Measurements from ENCODE around the gene APC. TPM values are rescaled to one million over a fixed set of nuclear protein-coding genes. Genes with fewer than 3 reads are reported as not detected.
A peak's percentile ranks its signal among the peaks of the same experiment; 100 is the strongest.
"Not testable (repeated sequence)": the region's sequence is repeated elsewhere in the genome, so short reads cannot be mapped to it uniquely, and the experiment has no call there.

APC gene
- total RNA-seq, 2 experiments from 2014 or later: 22.9 to 26.2 TPM

GRCh38 chr5:112703866-112704820 lies 33.5 kb upstream of the APC start:
- CTCF ChIA-PET: interaction anchor here (1.4 kb wide), 1 partner anchor 53 kb away, joined by 3 read pairs; no protein-coding TSS in a partner anchor
- Mint-ChIP-seq H3K9me3 (ENCODE audit: low read depth) (no peaks in the 10 kb centered on the region), H3K27ac (no peak overlapping the region), H3K4me3 (no peak overlapping the region), H3K27me3 (peaks cover 11% of the 10 kb centered on the region), H3K4me1 (peaks cover 19% of the 10 kb centered on the region), H3K36me3 (no peaks in the 10 kb centered on the region)
- ATAC-seq (no peak), DNase-seq (no peak)

GRCh38 chr5:112706446-112707016 lies 31.2 kb upstream of the APC start:
- Mint-ChIP-seq H3K4me3 (peak overlapping the region; percentile 95), H3K27me3 (no peaks in the 10 kb centered on the region), H3K4me1 (peaks cover 31% of the 10 kb centered on the region), H3K27ac (peak overlapping the region; percentile 87), H3K36me3 (peaks cover 4% of the 10 kb centered on the region), H3K9me3 (ENCODE audit: low read depth) (no peaks in the 10 kb centered on the region)
- no peak for ATAC-seq
- CTCF ChIA-PET: interaction anchor here (1.2 to 3.5 kb wide), 2 partner anchors 51 to 142 kb away, joined by 4 to 15 read pairs; no protein-coding TSS in a partner anchor
- no peak for DNase-seq

DNA sequence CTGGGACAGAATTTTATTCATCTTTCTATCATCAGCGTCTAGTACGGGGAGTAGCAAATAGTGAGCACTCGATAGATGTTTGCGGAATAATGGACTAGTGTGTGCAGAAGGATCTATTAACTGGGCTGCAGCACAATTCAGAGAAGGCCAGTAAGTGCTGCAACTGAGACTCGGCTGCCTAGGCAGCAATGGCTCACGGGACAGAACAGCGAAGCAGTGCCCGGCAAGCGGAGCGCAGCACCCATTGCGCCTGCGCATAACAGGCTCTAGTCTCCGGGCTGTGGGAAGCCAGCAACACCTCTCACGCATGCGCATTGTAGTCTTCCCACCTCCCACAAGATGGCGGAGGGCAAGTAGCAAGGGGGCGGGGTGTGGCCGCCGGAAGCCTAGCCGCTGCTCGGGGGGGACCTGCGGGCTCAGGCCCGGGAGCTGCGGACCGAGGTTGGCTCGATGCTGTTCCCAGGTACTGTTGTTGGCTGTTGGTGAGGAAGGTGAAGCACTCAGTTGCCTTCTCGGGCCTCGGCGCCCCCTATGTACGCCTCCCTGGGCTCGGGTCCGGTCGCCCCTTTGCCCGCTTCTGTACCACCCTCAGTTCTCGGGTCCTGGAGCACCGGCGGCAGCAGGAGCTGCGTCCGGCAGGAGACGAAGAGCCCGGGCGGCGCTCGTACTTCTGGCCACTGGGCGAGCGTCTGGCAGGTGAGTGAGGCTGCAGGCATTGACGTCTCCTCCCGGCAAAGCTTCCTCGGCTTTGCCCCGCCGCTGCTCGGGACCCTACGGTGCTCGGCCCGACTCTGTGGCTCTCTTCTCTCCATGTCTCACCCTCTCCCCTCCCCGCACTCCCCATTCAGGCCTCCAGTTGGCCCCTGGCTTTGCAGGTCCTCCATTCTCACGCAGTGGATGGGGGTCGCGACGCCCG lies 30.2 kb upstream of the APC start:
- H3K4me3 Mint-ChIP-seq: peak overlapping the region; percentile 95
- peaks cover 31% of the 10 kb centered on the region for H3K4me1 Mint-ChIP-seq
- DNase-seq (peak; percentile 99), ATAC-seq (peak; percentile 96)
- H3K27me3 Mint-ChIP-seq: no peaks in the 10 kb centered on the region
- no peaks in the 10 kb centered on the region for H3K9me3 Mint-ChIP-seq (ENCODE audit: low read depth)
- peak overlapping the region; percentile 87 for H3K27ac Mint-ChIP-seq
- H3K36me3 Mint-ChIP-seq: peaks cover 4% of the 10 kb centered on the region
- CTCF ChIA-PET: interaction anchor here (0.8 to 3.5 kb wide), 9 partner anchors 10 to 269 kb away, joined by 3 to 15 read pairs (median 3); partner anchors contain the start of genes APC and DCP2

DNA sequence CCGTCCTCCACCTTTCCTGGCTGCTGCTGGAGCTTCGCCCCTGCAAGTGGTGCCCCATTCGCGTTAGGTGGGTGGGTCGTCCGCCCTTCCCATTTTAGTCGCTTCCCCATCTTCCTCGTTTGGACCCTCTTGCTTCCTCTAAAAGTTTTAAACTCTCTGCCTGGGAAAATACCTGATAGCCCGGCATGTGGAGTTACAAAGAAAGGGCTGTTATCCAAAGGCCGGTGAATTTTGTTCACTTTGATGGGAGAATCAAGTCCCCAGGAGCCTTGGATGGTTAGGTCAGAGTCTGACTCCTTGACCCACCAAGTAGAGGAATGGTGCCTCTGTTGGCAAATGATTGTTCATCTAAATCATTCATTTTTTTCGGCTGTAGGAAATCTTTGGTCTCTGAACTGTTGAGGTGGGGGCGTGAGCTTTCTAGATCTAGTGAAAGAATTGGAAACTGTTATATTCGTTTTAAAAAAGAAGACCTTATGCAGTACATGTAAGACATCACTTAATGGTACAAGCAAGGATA lies 29.5 kb upstream of the APC start:
- Mint-ChIP-seq H3K4me1 (peaks cover 33% of the 10 kb centered on the region), H3K27ac (peak overlapping the region; percentile 87), H3K9me3 (ENCODE audit: low read depth) (no peaks in the 10 kb centered on the region), H3K4me3 (peak overlapping the region; percentile 95), H3K36me3 (peaks cover 6% of the 10 kb centered on the region), H3K27me3 (no peaks in the 10 kb centered on the region)
- CTCF ChIA-PET: interaction anchor here (0.8 to 3.5 kb wide), 11 partner anchors 11 to 547 kb away, joined by 3 to 15 read pairs (median 4); partner anchors contain the start of genes APC and DCP2
- ATAC-seq (no peak), DNase-seq (no peak)

DNA sequence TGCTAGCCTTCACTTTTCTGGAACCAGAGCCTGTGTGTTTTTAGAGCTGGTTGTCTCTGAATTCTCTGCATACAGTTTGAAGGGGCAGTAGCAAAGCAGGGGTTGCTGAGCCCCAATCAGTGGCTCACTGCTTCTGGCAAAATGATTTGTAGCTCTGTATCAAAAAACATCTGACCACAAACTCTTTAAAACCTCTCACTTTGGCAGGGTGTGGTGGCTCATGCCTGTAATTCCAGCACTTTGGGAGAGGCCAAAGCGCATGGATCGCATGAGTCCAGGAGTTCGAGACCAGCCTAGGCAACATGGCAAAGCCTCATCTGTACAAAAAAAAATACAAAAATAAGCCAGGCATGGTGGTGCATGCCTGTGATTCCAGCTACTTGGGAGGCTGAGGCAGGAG lies 28.3 kb upstream of the APC start:
- no peak overlapping the region for H3K27ac Mint-ChIP-seq
- H3K4me1 Mint-ChIP-seq: peaks cover 33% of the 10 kb centered on the region
- no peak overlapping the region for H3K4me3 Mint-ChIP-seq
- CTCF ChIA-PET: interaction anchor here (1.1 to 3.5 kb wide), 7 partner anchors 12 to 549 kb away, joined by 3 to 15 read pairs (median 5); partner anchors contain the start of genes APC and DCP2
- peaks cover 6% of the 10 kb centered on the region for H3K36me3 Mint-ChIP-seq
- no peaks in the 10 kb centered on the region for H3K9me3 Mint-ChIP-seq (ENCODE audit: low read depth)
- DNase-seq: no peak
- no peaks in the 10 kb centered on the region for H3K27me3 Mint-ChIP-seq
- ATAC-seq: no peak

- Mint-ChIP-seq H3K36me3 (peaks cover 6% of the 10 kb centered on the region), H3K9me3 (ENCODE audit: low read depth) (no peaks in the 10 kb centered on the region), H3K4me3 (no peak overlapping the region), H3K4me1 (peaks cover 33% of the 10 kb centered on the region), H3K27me3 (no peaks in the 10 kb centered on the region), H3K27ac (no peak overlapping the region)
- CTCF ChIA-PET: interaction anchor here (1.4 to 1.5 kb wide), 2 partner anchors 16 to 19 kb away, joined by 3 read pairs; no protein-coding TSS in a partner anchor
- DNase-seq (no peak), ATAC-seq (no peak)
Measured at GRCh38 chr5:112710896-112711295, 26.8 kb upstream of the APC start.

GRCh38 chr5:112711436-112711835 lies 26.2 kb upstream of the APC start:
- no peak overlapping the region for H3K4me3 Mint-ChIP-seq
- H3K4me1 Mint-ChIP-seq: peaks cover 32% of the 10 kb centered on the region
- H3K36me3 Mint-ChIP-seq: peaks cover 6% of the 10 kb centered on the region
- no peak overlapping the region for H3K27ac Mint-ChIP-seq
- DNase-seq: no peak
- no peak for ATAC-seq
- H3K27me3 Mint-ChIP-seq: no peaks in the 10 kb centered on the region
- H3K9me3 Mint-ChIP-seq (ENCODE audit: low read depth): no peaks in the 10 kb centered on the region
- CTCF ChIA-PET: interaction anchor here (1.0 to 1.5 kb wide), 3 partner anchors 19 to 136 kb away, joined by 3 to 4 read pairs (median 3); no protein-coding TSS in a partner anchor

DNA sequence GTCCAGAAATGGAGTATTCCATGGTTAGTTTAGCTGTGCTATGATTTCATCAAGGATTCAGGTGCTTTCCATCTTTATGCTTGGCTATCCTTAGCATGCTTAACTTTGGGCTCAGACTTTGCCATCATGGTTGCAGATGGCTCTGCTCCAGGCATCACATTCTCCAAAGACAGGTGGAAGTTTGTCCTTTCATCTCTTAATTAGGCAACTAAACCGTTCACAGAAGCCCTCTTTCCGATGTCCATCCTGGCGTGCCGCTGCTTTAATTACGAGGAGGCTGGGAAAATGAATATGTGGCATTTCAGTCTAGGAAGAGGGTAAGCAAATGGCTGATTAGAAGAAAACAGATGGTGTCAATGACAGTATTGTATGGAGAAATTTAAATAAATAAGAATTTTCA lies 24.5 kb upstream of the APC start:
- Mint-ChIP-seq H3K4me3 (no peak overlapping the region), H3K27ac (no peak overlapping the region), H3K36me3 (peaks cover 6% of the 10 kb centered on the region), H3K27me3 (no peaks in the 10 kb centered on the region), H3K9me3 (ENCODE audit: low read depth) (no peaks in the 10 kb centered on the region), H3K4me1 (peaks cover 29% of the 10 kb centered on the region)
- CTCF ChIA-PET: no interaction called here
- DNase-seq (no peak), ATAC-seq (no peak)

DNA sequence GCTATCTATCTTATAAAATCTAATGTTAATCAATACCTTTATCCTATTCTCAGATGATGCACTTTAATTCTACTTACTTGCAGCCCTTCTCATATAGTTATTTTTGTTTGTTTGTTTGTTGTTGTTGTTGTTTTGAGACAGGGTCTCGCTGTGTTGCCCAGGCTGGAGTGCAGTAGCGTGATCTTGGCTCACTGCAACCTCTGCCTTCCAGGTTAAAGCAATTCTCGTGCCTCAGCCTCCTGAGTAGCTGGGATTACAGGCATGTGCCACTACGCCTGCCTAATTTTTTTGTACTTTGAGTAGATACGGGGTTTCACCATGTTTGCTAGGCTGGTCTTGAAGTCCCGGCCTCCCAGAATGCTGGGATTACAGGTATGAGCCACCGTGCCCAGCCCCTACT lies 20.8 kb upstream of the APC start:
- H3K4me3 Mint-ChIP-seq; CTCF ChIA-PET; ATAC-seq; H3K36me3 Mint-ChIP-seq; H3K27ac Mint-ChIP-seq; H3K9me3 Mint-ChIP-seq (ENCODE audit: low read depth); H3K27me3 Mint-ChIP-seq; DNase-seq: not testable (repeated sequence)
- H3K4me1 Mint-ChIP-seq: peaks cover 11% of the 10 kb centered on the region

- Mint-ChIP-seq H3K4me3 (no peak overlapping the region), H3K27me3 (no peaks in the 10 kb centered on the region), H3K27ac (no peak overlapping the region), H3K4me1 (peaks cover 10% of the 10 kb centered on the region), H3K36me3 (peaks cover 5% of the 10 kb centered on the region), H3K9me3 (ENCODE audit: low read depth) (no peaks in the 10 kb centered on the region)
- no peak for ATAC-seq
- CTCF ChIA-PET: no interaction called here
- no peak for DNase-seq
Measured at GRCh38 chr5:112717506-112718082, 20.1 kb upstream of the APC start.

GRCh38 chr5:112718344-112718743 lies 19.3 kb upstream of the APC start:
- ATAC-seq: no peak
- no peaks in the 10 kb centered on the region for H3K27me3 Mint-ChIP-seq
- no peaks in the 10 kb centered on the region for H3K9me3 Mint-ChIP-seq (ENCODE audit: low read depth)
- H3K36me3 Mint-ChIP-seq: peaks cover 4% of the 10 kb centered on the region
- CTCF ChIA-PET: no interaction called here
- DNase-seq: no peak
- H3K4me3 Mint-ChIP-seq: no peak overlapping the region
- H3K27ac Mint-ChIP-seq: no peak overlapping the region
- H3K4me1 Mint-ChIP-seq: peaks cover 9% of the 10 kb centered on the region

GRCh38 chr5:112720576-112720975 lies 17.1 kb upstream of the APC start:
- ATAC-seq (no peak), DNase-seq (no peak)
- Mint-ChIP-seq H3K27me3 (no peaks in the 10 kb centered on the region), H3K4me1 (peaks cover 9% of the 10 kb centered on the region), H3K36me3 (peaks cover 4% of the 10 kb centered on the region), H3K4me3 (no peak overlapping the region), H3K9me3 (ENCODE audit: low read depth) (no peaks in the 10 kb centered on the region), H3K27ac (no peak overlapping the region)
- CTCF ChIA-PET: interaction anchor here (1.0 to 1.3 kb wide), 3 partner anchors 8 to 14 kb away, joined by 3 to 4 read pairs (median 3); no protein-coding TSS in a partner anchor

Data from activated CD8-positive, alpha-beta memory T cell treated with anti-CD3 and anti-CD28 coated beads, Interleukin-2, amount 10 ng/mL, durations not matched to agents 7 days and 5 days (primary cell).